ENCODE data around the gene TMEM245.

The TMEM245 gene

GRCh38 chr9:109011231-109011671, 108.5 kb downstream of the TMEM245 start:
- TF ChIP-seq ZFX (IDR thresholded peaks at IDR 0.05) (no peak), CTCF (conservative IDR thresholded peaks at IDR 0.05) (no peak)
- no peak overlapping the region for H3K27ac ChIP-seq

DNA sequence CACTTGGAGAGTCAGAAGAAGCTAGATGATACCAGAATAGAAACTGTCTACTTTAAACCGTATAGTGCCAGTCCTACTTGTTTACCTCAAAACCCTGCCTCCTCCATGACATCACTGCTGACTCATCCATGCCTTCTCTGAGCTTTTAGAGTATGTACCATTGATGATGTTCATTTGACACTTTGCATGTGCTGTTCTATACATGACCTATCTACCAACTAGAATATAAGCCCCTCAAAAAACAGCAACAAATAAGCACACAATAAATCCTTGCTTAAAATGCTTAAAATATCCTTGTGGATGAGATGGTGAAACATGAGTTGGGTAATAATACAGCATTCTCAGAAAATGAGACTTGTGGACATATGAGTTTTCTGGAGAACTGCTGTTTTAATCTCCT, 109.0 kb downstream of the TMEM245 start:
- TF ChIP-seq ZFX (IDR thresholded peaks at IDR 0.05) = no peak
- TF ChIP-seq CTCF (conservative IDR thresholded peaks at IDR 0.05) = no peak
- H3K27ac ChIP-seq = no peak overlapping the region

DNA sequence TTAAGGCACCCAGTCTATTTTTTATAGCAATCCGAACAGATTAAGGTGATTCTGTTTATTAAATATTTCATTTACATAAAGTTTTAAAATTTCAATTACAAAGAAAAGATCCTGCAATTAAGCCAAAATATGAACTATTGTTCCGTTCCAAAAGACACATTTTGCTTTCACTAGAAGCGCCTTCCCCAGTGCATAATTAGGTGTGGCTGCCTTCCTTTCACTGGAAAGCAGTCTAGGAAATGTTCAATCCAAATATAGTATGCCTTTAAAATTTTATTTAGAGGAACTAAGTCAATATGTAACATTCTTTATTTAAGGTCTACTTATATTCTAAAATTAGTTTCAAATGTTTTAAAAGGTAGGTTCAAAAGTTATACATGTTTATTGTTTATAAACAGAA, 114.1 kb downstream of the TMEM245 start:
- TF ChIP-seq ZFX (IDR thresholded peaks at IDR 0.05) (no peak), CTCF (conservative IDR thresholded peaks at IDR 0.05) (no peak)
- no peak overlapping the region for H3K27ac ChIP-seq

DNA sequence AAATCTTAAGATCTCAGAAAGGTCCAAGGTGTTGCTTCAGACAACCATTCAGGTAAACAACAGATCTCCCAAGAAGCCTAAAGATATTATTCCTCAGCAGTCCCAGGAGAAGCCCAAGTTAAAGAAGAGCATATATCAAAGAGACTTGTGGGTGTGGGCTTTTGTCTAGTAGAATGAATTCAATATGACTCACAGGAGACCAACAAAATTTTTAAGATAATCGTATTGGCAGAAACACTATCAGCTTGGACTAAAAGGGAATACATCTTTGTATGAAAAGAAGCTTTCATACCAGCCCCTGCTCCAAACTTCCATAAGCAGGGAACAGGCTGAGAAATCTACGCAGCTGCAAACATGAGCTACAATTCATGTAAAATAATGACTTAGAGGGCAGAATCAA, 116.6 kb downstream of the TMEM245 start:
- TF ChIP-seq ZFX (IDR thresholded peaks at IDR 0.05) = no peak
- no peak for TF ChIP-seq CTCF (conservative IDR thresholded peaks at IDR 0.05)
- H3K27ac ChIP-seq = no peak overlapping the region

GRCh38 chr9:109002141-109002540, 117.6 kb downstream of the TMEM245 start:
- TF ChIP-seq ZFX (IDR thresholded peaks at IDR 0.05) (no peak), CTCF (conservative IDR thresholded peaks at IDR 0.05) (no peak)
- H3K27ac ChIP-seq = no peak overlapping the region

GRCh38 chr9:109001275-109001676, 118.5 kb downstream of the TMEM245 start:
- TF ChIP-seq ZFX (IDR thresholded peaks at IDR 0.05) = no peak
- TF ChIP-seq CTCF (conservative IDR thresholded peaks at IDR 0.05) = no peak
- H3K27ac ChIP-seq = no peak overlapping the region

GRCh38 chr9:108997112-108997511, 122.6 kb downstream of the TMEM245 start:
- no peak overlapping the region for H3K27ac ChIP-seq
- TF ChIP-seq ZFX (IDR thresholded peaks at IDR 0.05) (no peak), CTCF (conservative IDR thresholded peaks at IDR 0.05) (no peak)

All from C4-2B (cell line).